ENCODE data around the gene MARCHF10. TPM values are rescaled to one million over a fixed set of nuclear protein-coding genes. Genes with fewer than 3 reads are reported as not detected.

Gene MARCHF10
- total and polyA plus RNA-seq, 9 of the 15 experiments (the other 6 are each of a cell fraction or from before 2014, with no cell fraction given), result not detected

DNA sequence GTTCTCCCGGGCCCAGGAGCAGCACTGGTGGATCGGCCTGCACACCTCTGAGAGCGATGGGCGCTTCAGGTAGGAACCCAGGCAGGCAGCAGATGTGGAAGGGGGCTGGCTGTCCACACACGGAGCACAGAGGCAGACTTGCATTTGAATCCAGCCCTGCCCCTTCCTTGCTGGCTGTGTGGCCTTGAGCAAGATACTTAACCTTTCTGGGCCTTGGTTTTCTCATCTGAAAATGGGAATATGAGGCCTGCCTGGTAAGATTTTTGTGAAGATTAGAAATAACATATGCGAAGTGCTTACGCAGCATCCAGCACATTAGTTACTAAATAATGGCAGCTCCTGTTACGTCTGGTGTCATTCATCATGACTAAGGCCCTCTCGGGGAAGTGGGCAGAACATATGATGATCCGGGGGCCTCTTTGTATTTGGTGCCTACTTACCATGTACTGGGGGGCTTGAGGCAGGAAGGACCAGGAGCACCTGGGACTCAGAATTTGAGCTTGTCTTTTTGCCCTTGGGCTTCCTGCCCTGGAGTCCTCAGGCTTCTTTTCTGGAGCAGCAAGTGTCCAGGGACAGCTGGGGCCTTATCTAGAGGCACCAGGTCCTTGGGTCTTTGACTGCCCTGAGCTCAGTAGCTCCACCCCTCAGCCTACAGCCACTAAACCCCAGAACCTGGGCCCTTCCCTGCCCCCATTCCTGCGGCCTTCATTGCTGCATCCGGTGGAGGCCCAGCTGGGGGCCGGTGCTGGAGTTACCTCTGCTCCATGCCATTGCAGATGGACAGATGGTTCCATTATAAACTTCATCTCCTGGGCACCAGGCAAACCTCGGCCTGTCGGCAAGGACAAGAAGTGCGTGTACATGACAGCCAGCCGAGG lies 126.8 kb downstream of the MARCHF10 start (continued):
- no peak for TF ChIP-seq NFIX (CRISPR knock-in tag; IDR thresholded peaks at IDR 0.05; ENCODE audit: low read depth)
- no peak for TF ChIP-seq POU5F1 (IDR thresholded peaks at IDR 0.05; ENCODE audit: borderline replicate concordance, low read depth, low read length, partially characterized antibody)
- TF ChIP-seq PTBP1 (IDR thresholded peaks at IDR 0.05; ENCODE audit: low read depth, low read length), result no peak
- TF ChIP-seq ILF3 (IDR thresholded peaks at IDR 0.05; ENCODE audit: borderline replicate concordance), result no peak
- TF ChIP-seq, protein P1, sequence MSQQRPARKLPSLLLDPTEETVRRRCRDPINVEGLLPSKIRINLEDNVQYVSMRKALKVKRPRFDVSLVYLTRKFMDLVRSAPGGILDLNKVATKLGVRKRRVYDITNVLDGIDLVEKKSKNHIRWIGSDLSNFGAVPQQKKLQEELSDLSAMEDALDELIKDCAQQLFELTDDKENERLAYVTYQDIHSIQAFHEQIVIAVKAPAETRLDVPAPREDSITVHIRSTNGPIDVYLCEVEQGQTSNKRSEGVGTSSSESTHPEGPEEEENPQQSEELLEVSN (IDR thresholded peaks at IDR 0.05; ENCODE audit: borderline replicate concordance in 1 of 2, extremely low read depth in 1 of 2, insufficient read depth in 1 of 2, insufficient read length in 1 of 2, low read depth in 1 of 2, low read length in 1 of 2, poor library complexity in 1 of 2, severe bottlenecking in 1 of 2), result no peak
- TF ChIP-seq CREM (IDR thresholded peaks at IDR 0.05; ENCODE audit: low read depth), result no peak; the same call in 1 of the 2 replicates
- TF ChIP-seq SRSF3 (IDR thresholded peaks at IDR 0.05; ENCODE audit: insufficient read depth, low read length), result no peak
- TF ChIP-seq ELF2 (CRISPR knock-in tag; IDR thresholded peaks at IDR 0.05), result no peak
- TF ChIP-seq BMI1 (IDR thresholded peaks at IDR 0.05; ENCODE audit: low read length), result no peak
- no peak for TF ChIP-seq ILK (tag; IDR thresholded peaks at IDR 0.05; ENCODE audit: borderline replicate concordance, low read depth)
- peak; percentile 61; the same call in 1 of the 2 replicates for TF ChIP-seq MAFF (IDR thresholded peaks at IDR 0.05; ENCODE audit: low read length)
- TF ChIP-seq BRCA1 (IDR thresholded peaks at IDR 0.05), result no peak
- TF ChIP-seq BRCA1 (CRISPR knock-in tag; IDR thresholded peaks at IDR 0.05), result no peak
- TF ChIP-seq ZNF121 (CRISPR knock-in tag; conservative IDR thresholded peaks at IDR 0.05), result no peak
- no peak for TF ChIP-seq ZFP91 (CRISPR knock-in tag; IDR thresholded peaks at IDR 0.05)
- peak; percentile 89 for TF ChIP-seq RNF2 (IDR thresholded peaks at IDR 0.05)
- no peak for TF ChIP-seq KDM2B (CRISPR knock-in tag; IDR thresholded peaks at IDR 0.05)
- TF ChIP-seq ZMIZ1 (IDR thresholded peaks at IDR 0.05; ENCODE audit: low read depth in 2 of 2, low read length in 2 of 2), result peak in 1 of 2 experiments; percentile 81; a peak in 1 of 4 replicates
- no peak for TF ChIP-seq MXI1 (IDR thresholded peaks at IDR 0.05; ENCODE audit: low read depth, low read length)
- TF ChIP-seq POLR2G (IDR thresholded peaks at IDR 0.05; ENCODE audit: low read depth, low read length), result peak; percentile 77
- TF ChIP-seq NCOA2 (IDR thresholded peaks at IDR 0.05; ENCODE audit: partially characterized antibody in 2 of 2), result no peak
- TF ChIP-seq ZNF3 (CRISPR knock-in tag; IDR thresholded peaks at IDR 0.05), result no peak

Data from K562 (cell line).